GM12875 (cell line): ENCODE data around the gene MTMR12.
"Not testable (repeated sequence)": the region's sequence is repeated elsewhere in the genome, so short reads cannot be mapped to it uniquely, and the experiment has no call there.

ENCODE experiments used
- H3K4me3 ChIP-seq: one replicate; pipeline ENCODE4 v1.5.1; 2011; ENCODE audit warnings: low read depth, low read length, control low read depth
- CTCF ChIP-seq: IDR thresholded peaks from 2 replicates; pipeline ENCODE4 v1.5.1; 2011; ENCODE audit warnings: low read depth, mild to moderate bottlenecking, control low read depth, inconsistent platforms, low read length, moderate library complexity, borderline replicate concordance; ENCODE audit not compliant: insufficient read depth

The MTMR12 gene

GRCh38 chr5:32319926-32320543 lies 7.3 kb upstream of the MTMR12 start:
- H3K4me3 ChIP-seq: no peak overlapping the region
- TF ChIP-seq CTCF: no peak

- no peak for TF ChIP-seq CTCF
- no peak overlapping the region for H3K4me3 ChIP-seq
Measured at GRCh38 chr5:32319392-32319791, 6.7 kb upstream of the MTMR12 start.

GRCh38 chr5:32317041-32317440 lies 4.3 kb upstream of the MTMR12 start:
- no peak for TF ChIP-seq CTCF
- H3K4me3 ChIP-seq: no peak overlapping the region

GRCh38 chr5:32315221-32316014 lies 2.7 kb upstream of the MTMR12 start:
- no peak overlapping the region for H3K4me3 ChIP-seq
- TF ChIP-seq CTCF: no peak

GRCh38 chr5:32314658-32315057 lies 1.9 kb upstream of the MTMR12 start:
- no peak for TF ChIP-seq CTCF
- H3K4me3 ChIP-seq: no peak overlapping the region

GRCh38 chr5:32314152-32314488 lies 1.4 kb upstream of the MTMR12 start:
- not testable (repeated sequence) for H3K4me3 ChIP-seq

- TF ChIP-seq CTCF: no peak
- peak overlapping the region; percentile 89 for H3K4me3 ChIP-seq
Measured at GRCh38 chr5:32312197-32312594, 543 bp downstream of the MTMR12 start.
